ENCODE results near the gene MOB1B.
A peak's percentile ranks its signal among the peaks of the same experiment; 100 is the strongest.
"Not testable (repeated sequence)": the region's sequence is repeated elsewhere in the genome, so short reads cannot be mapped to it uniquely, and the experiment has no call there.

MOB1B gene

GRCh38 chr4:70901984-70902576 lies at the start of gene MOB1B:
TSS of gene MOB1B (plus strand) at chr4:70902369. CDS start at chr4:70902537, 168 bp downstream.
- peak; percentile 62 for DNase-seq (ENCODE audit: low read depth, low spot score)

- no peak for DNase-seq (ENCODE audit: low read depth, low spot score)
These were observed 46.7 kb upstream of the MOB1B start for GRCh38 chr4:70855464-70855863.

DNA sequence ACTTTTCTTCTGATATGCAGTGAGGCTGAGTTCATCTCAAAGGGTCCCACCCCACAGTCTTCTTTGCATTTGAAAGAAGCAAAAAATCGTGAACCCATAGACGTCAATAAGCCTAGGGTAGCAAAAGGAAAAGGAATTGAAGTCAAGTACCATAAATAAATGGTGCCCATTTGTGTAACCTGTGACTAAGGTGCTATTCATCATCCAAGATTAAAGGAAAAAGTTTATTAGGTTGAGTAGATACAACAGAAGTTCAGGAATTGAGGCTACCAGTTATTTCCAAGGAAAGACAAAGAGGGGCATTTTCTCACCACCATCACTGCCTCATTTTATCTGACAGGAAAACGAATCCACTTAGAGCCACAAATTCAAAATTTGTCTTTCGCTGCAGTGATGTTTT lies 43.7 kb upstream of the MOB1B start:
- DNase-seq (ENCODE audit: low read depth, low spot score), result no peak

DNA sequence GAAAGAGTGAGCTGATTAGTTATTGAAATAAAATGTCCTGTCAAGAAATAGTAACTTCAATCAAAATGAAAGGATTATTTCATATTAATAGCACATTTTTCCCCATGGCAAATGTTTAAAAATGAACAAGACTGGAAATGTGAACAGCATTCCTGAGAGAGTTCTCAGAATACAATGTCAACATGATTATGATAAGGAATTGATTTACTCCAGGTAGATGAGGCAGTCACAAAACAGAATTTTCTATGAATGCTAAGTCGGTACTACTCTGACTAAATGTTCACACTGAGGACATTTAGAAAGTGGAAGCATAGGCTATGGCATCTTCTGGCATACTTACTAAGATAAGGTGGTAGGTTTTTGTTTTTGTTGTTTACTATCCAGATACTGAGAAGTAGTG lies 43.1 kb upstream of the MOB1B start:
- no peak for DNase-seq (ENCODE audit: low read depth, low spot score)

DNA sequence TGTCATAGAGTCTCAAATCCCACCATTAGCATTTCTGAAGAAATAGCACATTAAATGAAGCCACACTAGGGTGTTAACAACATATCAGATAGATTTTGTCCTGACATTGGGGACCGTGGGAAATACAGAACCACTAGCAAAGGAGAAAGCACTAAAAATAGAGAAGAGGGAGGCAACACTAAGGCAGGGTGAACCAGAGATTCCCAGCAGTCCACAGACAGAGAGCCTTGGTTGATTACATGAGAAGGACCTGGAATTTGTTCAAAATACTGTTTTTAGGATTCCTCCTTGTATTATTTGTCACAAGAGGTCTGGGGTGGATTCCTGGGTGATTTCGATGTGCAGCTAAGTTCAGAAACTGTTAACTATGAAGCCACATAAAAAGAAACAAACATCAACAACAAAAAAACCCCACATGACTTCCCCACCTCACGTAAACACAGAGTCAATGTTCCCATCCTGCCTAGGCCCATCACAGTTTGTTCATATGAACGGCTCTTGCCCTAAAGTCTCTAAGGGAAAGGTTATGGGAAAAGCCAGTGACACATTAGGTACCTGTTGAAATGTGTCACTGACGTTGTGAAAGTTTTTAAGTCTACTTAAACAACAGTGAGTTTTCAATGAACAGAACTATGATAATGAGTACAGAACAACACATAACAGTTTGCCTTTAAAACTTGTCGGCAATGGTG lies 38.9 kb upstream of the MOB1B start:
- no peak for DNase-seq (ENCODE audit: low read depth, low spot score)

DNA sequence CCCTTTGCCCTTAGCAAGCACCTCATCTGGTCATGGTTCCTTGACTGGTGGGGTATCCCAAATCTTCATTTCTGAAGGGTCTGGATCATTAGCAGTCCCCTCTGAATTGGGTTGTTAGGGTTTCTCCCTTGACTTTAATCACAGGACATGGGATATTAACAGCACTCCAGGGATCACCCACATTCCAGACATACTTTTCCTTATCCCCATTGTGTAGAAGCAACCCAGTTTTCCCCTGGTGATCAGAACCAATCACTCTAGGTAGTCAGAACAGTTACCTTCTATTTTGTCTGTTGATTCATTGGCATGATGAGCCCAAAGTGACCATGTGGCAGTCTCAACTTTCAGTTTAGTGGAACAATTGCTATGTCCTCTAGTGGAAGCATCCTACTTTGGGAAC lies 33.4 kb upstream of the MOB1B start:
- no peak for DNase-seq (ENCODE audit: low read depth, low spot score)

- no peak for DNase-seq (ENCODE audit: low read depth, low spot score)
These were observed 29.0 kb upstream of the MOB1B start for GRCh38 chr4:70873216-70873615.

DNA sequence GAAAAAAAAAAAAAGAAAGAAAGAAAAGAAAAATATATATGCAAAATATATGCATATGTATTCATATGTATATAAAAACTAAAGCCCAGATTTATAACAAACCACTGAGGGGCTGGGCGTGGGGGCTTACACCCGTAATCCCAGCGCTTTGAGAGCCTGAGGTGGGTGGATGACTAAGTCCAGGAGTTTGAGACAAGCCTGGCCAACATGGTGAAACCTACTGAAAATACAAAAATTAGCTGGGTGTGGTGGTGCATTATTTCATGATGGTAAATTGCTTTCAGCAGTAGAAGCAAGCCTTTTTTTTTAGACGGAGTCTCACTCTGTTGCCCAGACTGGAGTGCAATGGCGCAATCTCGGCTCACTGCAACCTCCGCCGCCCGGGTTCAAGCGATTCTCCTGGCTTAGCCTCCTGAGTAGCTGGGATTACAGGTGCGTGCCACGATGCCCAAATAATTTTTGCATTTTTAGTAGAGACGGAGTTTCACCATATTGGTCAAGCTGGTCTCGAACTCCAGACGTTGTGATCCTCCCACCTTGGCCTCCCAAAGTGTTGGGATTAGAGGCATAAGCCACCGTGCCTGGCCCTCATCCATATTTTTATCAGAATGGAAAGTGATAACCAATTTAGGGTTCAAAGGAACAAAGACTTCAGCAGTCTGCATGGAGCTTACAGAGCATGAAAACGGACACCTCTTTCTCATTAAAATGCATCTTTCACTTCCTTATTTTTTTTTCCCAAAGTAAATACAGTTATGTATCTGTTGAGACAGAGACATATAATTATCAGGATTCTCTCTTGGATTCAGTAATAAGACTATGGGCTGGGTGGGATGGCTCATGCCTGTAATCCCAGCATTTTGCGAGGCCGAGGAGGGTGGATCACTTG lies 27.7 kb upstream of the MOB1B start:
- DNase-seq (ENCODE audit: low read depth, low spot score), result no peak

- no peak for DNase-seq (ENCODE audit: low read depth, low spot score)
These were observed 24.6 kb upstream of the MOB1B start for GRCh38 chr4:70877556-70877955.

DNA sequence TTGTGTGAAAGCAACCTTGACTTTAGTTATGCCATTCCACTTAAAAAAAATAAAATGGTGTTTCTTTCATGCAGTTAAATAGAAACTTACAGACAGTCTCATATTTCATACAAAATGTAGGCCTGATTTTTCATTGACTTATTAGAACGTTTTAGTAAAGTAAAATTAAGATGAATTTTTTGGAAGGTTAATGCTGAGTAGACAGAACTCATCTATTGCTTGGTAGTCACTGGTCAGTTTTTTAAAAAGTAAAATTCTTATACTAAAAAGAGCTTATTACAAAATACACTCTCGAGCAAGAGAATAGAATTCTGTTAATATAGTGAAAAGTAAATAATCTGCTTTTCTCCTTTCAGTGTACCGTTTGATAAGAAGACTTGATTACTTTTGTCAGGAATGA lies 21.4 kb upstream of the MOB1B start:
- no peak for DNase-seq (ENCODE audit: low read depth, low spot score)

GRCh38 chr4:70885174-70885573 lies 17.0 kb upstream of the MOB1B start:
- DNase-seq (ENCODE audit: low read depth, low spot score), result no peak

GRCh38 chr4:70892086-70892769 lies 9.9 kb upstream of the MOB1B start:
- no peak for DNase-seq (ENCODE audit: low read depth, low spot score)

GRCh38 chr4:70893790-70894189 lies 8.4 kb upstream of the MOB1B start:
- DNase-seq (ENCODE audit: low read depth, low spot score), result no peak

DNA sequence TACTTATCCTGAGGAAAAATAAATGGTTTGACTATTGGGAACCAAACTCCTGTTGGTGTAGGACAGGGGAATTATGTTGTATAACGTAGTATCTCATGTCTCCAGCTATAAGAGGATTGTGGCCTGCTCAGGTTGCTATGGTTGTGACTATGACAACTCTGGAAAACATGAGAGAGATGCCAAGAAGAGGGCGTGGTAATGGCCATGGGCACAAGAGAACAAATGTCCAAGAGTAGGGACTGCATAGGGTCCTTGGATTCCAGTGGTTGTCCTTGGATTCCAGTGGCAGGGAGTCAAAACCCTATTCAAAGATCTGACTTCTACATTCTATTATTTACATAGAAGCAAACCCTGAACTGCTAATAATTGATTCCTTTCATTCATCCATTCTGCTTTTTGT lies 6.8 kb upstream of the MOB1B start:
- no peak for DNase-seq (ENCODE audit: low read depth, low spot score)

DNA sequence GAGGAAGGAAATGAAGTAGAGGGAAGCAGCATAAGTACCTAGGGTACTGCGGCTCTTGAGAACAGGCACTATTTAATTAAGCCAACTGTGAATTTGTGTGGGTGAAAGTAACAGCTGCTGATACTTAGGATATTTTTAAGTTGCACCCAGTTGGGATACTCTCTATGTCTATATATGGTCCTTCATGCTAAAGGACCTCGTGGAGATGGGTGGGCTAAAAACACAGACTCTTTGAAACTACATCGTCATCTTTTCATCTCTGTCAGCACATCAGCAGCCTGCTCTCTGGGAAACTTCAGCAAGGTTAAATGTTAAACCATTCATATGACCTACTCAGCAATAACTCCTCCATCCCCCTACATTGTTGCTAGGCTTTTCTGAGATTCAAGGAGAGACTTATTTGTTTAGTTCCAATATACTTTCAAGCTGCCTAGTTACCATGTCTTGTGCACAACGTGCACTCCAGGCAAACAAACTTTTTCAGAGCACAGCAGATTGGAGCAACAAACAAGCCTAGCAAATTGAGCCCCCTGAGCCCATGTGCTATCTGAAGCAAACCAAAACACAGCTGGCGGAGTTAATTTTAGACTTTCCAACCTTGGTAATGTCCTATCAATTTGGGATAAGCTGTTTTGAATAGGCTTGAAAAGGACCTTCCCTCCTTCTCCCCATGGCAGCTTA lies 6.2 kb upstream of the MOB1B start:
- no peak for DNase-seq (ENCODE audit: low read depth, low spot score)

DNA sequence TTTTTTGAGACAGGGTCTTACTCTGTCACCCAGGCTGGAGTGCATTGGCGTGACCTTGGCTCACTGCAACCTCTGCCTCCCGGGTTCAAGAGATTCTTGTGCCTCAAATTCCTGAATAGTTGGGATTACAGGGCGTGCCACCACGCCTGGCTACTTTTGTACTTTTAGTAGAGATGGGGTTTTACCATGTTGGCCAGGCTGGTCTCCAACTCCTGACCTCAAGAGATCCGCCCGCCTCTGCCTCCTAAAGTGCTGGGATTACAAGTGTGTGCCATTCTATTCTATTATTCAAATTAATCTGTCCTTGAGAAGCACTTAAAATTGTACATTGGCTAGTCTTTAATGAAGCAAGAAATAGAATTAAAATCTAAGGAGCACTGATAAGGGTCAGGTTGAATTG lies 3.6 kb upstream of the MOB1B start:
- DNase-seq (ENCODE audit: low read depth, low spot score), result not testable (repeated sequence)

DNA sequence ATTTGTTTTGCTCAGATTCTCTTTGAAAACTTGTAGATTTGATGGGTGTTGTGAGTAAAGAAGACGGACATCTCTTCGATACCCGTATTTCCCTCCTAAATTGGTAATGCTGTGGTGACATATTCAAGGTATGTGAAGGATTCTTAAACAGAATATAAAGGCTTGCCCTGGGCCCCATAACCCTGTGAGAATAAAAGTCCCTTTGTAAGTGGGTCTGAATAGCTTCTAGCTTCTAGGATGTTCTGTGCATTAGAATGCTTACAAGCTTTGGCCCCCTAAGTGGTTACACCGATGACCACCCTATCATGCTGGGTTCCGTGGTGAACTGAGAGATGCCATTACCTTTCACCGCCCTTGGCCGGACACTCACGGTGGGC lies 574 bp upstream of the MOB1B start:
- no peak for DNase-seq (ENCODE audit: low read depth, low spot score)

GRCh38 chr4:70902577-70903290 lies 565 bp downstream of the MOB1B start:
- DNase-seq (ENCODE audit: low read depth, low spot score), result no peak

- DNase-seq (ENCODE audit: low read depth, low spot score), result no peak
These were observed 1.1 kb downstream of the MOB1B start for GRCh38 chr4:70903291-70903603.

GRCh38 chr4:70908993-70909556 lies 6.9 kb downstream of the MOB1B start:
- no peak for DNase-seq (ENCODE audit: low read depth, low spot score)

GRCh38 chr4:70914000-70914399 lies 11.8 kb downstream of the MOB1B start:
- DNase-seq (ENCODE audit: low read depth, low spot score), result no peak

Data from smooth muscle cell of the brain vasculature (primary cell).